ENCODE measurements around the gene PCDHGB6.

The PCDHGB6 gene

DNA sequence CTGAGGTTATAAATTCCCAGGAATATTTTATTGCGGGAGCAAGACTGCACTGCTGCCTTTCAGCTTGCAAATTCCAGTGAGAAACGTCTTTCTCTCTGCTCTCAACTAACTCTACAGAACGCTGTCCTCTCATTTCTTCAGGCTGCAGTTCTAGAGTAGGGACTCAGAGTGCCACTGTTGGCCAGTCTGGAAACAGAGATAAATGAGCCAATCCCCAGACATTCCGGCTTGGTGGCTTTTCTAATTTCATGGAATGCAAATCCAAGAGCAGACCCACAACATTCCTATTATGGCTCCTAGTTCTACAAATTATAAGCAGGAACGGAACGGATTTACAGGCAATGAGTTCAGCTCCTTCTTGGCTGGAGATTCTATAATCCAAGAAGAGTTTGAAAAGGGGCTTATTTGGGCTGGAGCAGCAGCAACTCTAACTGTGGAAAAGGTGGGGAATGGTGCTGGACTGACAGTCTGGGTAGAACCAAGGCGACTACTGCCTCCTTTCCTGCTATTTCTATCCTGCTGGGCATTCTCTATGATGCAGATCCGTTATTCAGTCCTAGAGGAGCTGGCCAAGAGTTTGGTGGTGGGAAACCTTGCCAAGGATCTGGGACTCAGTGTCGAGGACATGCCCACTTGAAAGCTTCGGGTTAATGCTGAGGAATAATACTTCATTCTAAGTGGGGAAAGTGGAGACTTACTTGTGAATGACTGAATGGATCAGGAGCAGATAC lies 31.8 kb downstream of the PCDHGB6 start:
- Histone ChIP-seq H3K4me3 (ENCODE audit: low read length) (no peak overlapping the region), H3K9me3 (ENCODE audit: control insufficient read depth, insufficient read depth, low read length) (no peaks in the 10 kb centered on the region), H3K36me3 (ENCODE audit: control insufficient read depth, insufficient read depth, low read length) (no peaks in the 10 kb centered on the region; the same call in 1 of the 2 replicates), H3K27ac (ENCODE audit: low read length) (no peak overlapping the region), H3K27me3 (ENCODE audit: control insufficient read depth, insufficient read depth, low read length) (no peaks in the 10 kb centered on the region), H3K4me1 (ENCODE audit: control insufficient read depth, insufficient read depth, low read length) (peaks cover 1% of the 10 kb centered on the region; the same call in 1 of the 2 replicates)
- WGBS (ENCODE audit: insufficient coverage, insufficient read length), result no CpG with 5 or more reads among the region's 10 CpGs
- no peak for DNase-seq (ENCODE audit: low read depth, low spot score)

GRCh38 chr5:141440341-141440740 lies 32.5 kb downstream of the PCDHGB6 start:
- no peak for DNase-seq (ENCODE audit: low read depth, low spot score)
- no peaks in the 10 kb centered on the region; the same call in 1 of the 2 replicates for H3K36me3 ChIP-seq (ENCODE audit: control insufficient read depth, insufficient read depth, low read length)
- H3K4me1 ChIP-seq (ENCODE audit: control insufficient read depth, insufficient read depth, low read length), result peaks cover 1% of the 10 kb centered on the region; the same call in 1 of the 2 replicates
- no CpG with 5 or more reads among the region's 9 CpGs for WGBS (ENCODE audit: insufficient coverage, insufficient read length)
- H3K27me3 ChIP-seq (ENCODE audit: control insufficient read depth, insufficient read depth, low read length), result no peaks in the 10 kb centered on the region
- no peak overlapping the region for H3K27ac ChIP-seq (ENCODE audit: low read length)
- H3K9me3 ChIP-seq (ENCODE audit: control insufficient read depth, insufficient read depth, low read length), result no peaks in the 10 kb centered on the region
- H3K4me3 ChIP-seq (ENCODE audit: low read length), result no peak overlapping the region

DNA sequence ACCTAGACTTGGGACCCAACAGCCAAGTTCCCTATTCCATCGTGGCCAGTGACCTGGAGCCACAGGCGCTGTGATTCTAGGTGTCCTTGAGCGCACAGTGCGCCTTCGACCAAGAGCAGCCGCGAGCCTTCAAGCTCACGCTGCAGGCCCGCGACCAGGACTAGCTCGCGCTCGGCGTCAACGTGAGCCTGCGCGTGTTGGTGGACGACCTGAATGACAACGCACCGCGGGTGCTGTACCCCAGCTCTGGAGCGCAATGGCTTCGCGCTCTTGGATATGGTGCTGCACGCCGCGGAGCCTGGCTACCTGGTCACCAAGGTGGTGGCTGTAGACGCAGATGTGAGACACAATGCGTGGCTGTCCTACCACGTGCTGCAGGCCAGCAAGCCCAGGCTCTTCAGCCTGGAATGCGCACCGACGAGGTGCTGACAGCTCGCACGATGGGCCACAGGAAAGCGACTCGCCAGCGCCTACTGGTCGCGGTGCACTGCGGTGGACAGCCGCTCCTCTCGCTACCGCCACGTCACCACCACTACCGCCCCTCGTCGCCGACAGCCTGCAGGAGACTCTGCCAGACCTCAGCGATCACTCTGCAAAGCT lies 33.9 kb downstream of the PCDHGB6 start:
- WGBS (ENCODE audit: insufficient coverage, insufficient read length), result no CpG with 5 or more reads among the region's 50 CpGs

More for the DNA sequence above, 33.9 kb downstream of the PCDHGB6 start:
- Histone ChIP-seq H3K27me3 (ENCODE audit: control insufficient read depth, insufficient read depth, low read length) (no peaks in the 10 kb centered on the region), H3K36me3 (ENCODE audit: control insufficient read depth, insufficient read depth, low read length) (no peaks in the 10 kb centered on the region; the same call in 1 of the 2 replicates), H3K9me3 (ENCODE audit: control insufficient read depth, insufficient read depth, low read length) (no peaks in the 10 kb centered on the region), H3K27ac (ENCODE audit: low read length) (no peak overlapping the region), H3K4me3 (ENCODE audit: low read length) (no peak overlapping the region), H3K4me1 (ENCODE audit: control insufficient read depth, insufficient read depth, low read length) (peaks cover 1% of the 10 kb centered on the region; the same call in 1 of the 2 replicates)
- no peak for DNase-seq (ENCODE audit: low read depth, low spot score)
